Stomach smooth muscle (tissue), 2 donors: ENCODE results near the gene OSBPL6.
"Not testable (repeated sequence)": the region's sequence is repeated elsewhere in the genome, so short reads cannot be mapped to it uniquely, and the experiment has no call there.

ENCODE experiments used
- H3K27ac ChIP-seq: one replicate; pipeline ENCODE4 v1.7.0; 2013; ENCODE audit warnings: mild to moderate bottlenecking, low read length, inconsistent platforms
- H3K27me3 ChIP-seq, 2 donors: one replicate each; pipeline ENCODE4 v1.7.0; 2013; ENCODE audit warnings: low read length in 2 of 2; ENCODE audit not compliant: insufficient read depth in 2 of 2, control insufficient read depth in 1 of 2
- H3K36me3 ChIP-seq, 2 donors: one replicate each; pipeline ENCODE4 v1.7.0; 2013; ENCODE audit warnings: low read length in 2 of 2; ENCODE audit not compliant: control insufficient read depth in 2 of 2, insufficient read depth in 2 of 2
- H3K4me1 ChIP-seq: one replicate; pipeline ENCODE4 v1.7.0; 2013; ENCODE audit warnings: low read length; ENCODE audit not compliant: control insufficient read depth, insufficient read depth
- H3K4me3 ChIP-seq, 2 donors: one replicate each; pipeline ENCODE4 v1.7.0; 2013; ENCODE audit warnings: low read length in 2 of 2
- H3K9ac ChIP-seq, 2 donors: one replicate each; pipeline ENCODE4 v1.7.0; 2013; ENCODE audit warnings: low read length in 2 of 2, mild to moderate bottlenecking in 1 of 2
- H3K9me3 ChIP-seq, 2 donors: one replicate each; pipeline ENCODE4 v1.7.0; 2013; ENCODE audit warnings: low read length in 2 of 2; ENCODE audit not compliant: control insufficient read depth in 2 of 2
- donor health status: healthy.
- donor health status: Pancreatic carcinoma.

The OSBPL6 gene

GRCh38 chr2:178173657-178174056 lies 20.7 kb upstream of the OSBPL6 start:
- no peaks in the 10 kb centered on the region for H3K9me3 ChIP-seq
- H3K4me3 ChIP-seq: no peak overlapping the region
- no peaks in the 10 kb centered on the region for H3K36me3 ChIP-seq
- peaks cover 0 to 2% of the 10 kb centered on the region in 2 donors for H3K27me3 ChIP-seq
- no peak overlapping the region for H3K9ac ChIP-seq
- H3K27ac ChIP-seq: no peak overlapping the region
- H3K4me1 ChIP-seq: no peaks in the 10 kb centered on the region

- H3K4me3 ChIP-seq: no peak overlapping the region
- no peak overlapping the region for H3K27ac ChIP-seq
- H3K9me3 ChIP-seq: no peaks in the 10 kb centered on the region
- H3K36me3 ChIP-seq: no peaks in the 10 kb centered on the region
- H3K9ac ChIP-seq: no peak overlapping the region
- peaks cover 0 to 2% of the 10 kb centered on the region in 2 donors for H3K27me3 ChIP-seq
- H3K4me1 ChIP-seq: no peaks in the 10 kb centered on the region
Observed at GRCh38 chr2:178177066-178177679, 17.1 kb upstream of the OSBPL6 start.

DNA sequence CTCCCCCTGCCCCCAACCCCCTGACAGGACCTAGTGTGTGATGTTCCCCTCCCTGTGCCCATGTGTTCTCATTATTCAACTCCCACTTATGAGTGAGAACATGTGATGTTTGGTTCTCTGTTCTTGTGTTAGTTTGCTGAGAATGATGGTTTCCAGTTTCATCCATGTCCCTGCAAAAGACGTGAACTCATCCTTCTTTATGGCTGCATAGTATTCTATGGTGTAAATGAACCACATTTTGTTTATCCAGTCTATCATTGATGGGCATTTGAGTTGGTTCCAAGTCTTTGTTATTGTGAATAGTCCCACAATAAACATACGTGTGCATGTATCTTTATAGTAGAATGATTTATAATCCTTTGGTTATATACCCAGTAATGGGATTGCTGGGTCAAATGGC lies 13.7 kb upstream of the OSBPL6 start:
- not testable (repeated sequence) for H3K4me3 ChIP-seq, H3K36me3 ChIP-seq, H3K4me1 ChIP-seq, H3K27me3 ChIP-seq, H3K27ac ChIP-seq, H3K9ac ChIP-seq, H3K9me3 ChIP-seq

GRCh38 chr2:178187861-178188260 lies 6.5 kb upstream of the OSBPL6 start:
- H3K27ac ChIP-seq: no peak overlapping the region
- no peaks in the 10 kb centered on the region for H3K36me3 ChIP-seq

GRCh38 chr2:178188466-178188865 lies 5.8 kb upstream of the OSBPL6 start:
- H3K9ac ChIP-seq: no peak overlapping the region
- no peaks in the 10 kb centered on the region for H3K9me3 ChIP-seq
- H3K27ac ChIP-seq: no peak overlapping the region
- H3K36me3 ChIP-seq: no peaks in the 10 kb centered on the region
- H3K4me1 ChIP-seq: peaks cover 3% of the 10 kb centered on the region
- no peak overlapping the region for H3K4me3 ChIP-seq
- peaks cover 0 to 3% of the 10 kb centered on the region in 2 donors for H3K27me3 ChIP-seq

More at GRCh38 chr2:178187861-178188260, 6.5 kb upstream of the OSBPL6 start:
- Histone ChIP-seq H3K9me3 (no peaks in the 10 kb centered on the region), H3K4me3 (no peak overlapping the region), H3K9ac (no peak overlapping the region), H3K4me1 (no peaks in the 10 kb centered on the region), H3K27me3 (peaks cover 0 to 3% of the 10 kb centered on the region in 2 donors)

DNA sequence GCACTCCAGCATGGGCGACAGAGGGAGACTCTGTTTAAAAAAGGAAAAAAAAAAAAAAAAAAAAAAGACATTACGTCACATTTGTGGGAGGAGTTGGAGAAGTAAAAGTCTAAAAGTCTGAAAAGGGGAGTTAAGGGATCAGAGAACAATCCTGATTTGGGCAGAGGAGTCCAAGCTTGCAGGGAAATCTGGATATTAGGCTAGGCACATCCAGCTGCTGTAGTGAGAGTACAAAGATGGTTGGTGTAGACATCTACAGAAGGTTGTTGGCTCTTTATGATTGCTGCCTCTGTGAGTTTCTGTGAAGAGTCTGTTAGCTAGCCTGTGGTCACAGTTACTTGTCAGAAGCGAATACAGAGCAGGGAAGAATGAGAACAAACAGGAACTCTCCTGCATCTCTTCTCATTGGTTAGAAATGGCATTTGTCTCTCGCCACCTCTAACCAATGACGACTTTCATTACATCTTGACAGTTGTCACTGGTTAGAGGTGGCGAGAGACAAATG lies 3.3 kb upstream of the OSBPL6 start:
- H3K4me1 ChIP-seq: peaks cover 5% of the 10 kb centered on the region
- H3K9me3 ChIP-seq: no peaks in the 10 kb centered on the region
- H3K9ac ChIP-seq: no peak overlapping the region
- no peak overlapping the region for H3K27ac ChIP-seq
- no peak overlapping the region for H3K4me3 ChIP-seq
- H3K36me3 ChIP-seq: no peaks in the 10 kb centered on the region
- no peaks in the 10 kb centered on the region for H3K27me3 ChIP-seq

- Histone ChIP-seq H3K9ac (no peak overlapping the region), H3K27ac (no peak overlapping the region), H3K9me3 (no peaks in the 10 kb centered on the region), H3K27me3 (no peaks in the 10 kb centered on the region), H3K36me3 (no peaks in the 10 kb centered on the region), H3K4me3 (no peak overlapping the region), H3K4me1 (peaks cover 5% of the 10 kb centered on the region)
Observed at GRCh38 chr2:178191511-178191910, 2.8 kb upstream of the OSBPL6 start.

- Histone ChIP-seq H3K4me3 (peak overlapping the region; percentile 76 to 79), H3K9me3 (no peaks in the 10 kb centered on the region), H3K9ac (peak overlapping the region; percentile 79 to 80), H3K27me3 (no peaks in the 10 kb centered on the region), H3K27ac (peak overlapping the region; percentile 88), H3K4me1 (peaks cover 5% of the 10 kb centered on the region), H3K36me3 (no peaks in the 10 kb centered on the region)
Observed at GRCh38 chr2:178193496-178193822, 853 bp upstream of the OSBPL6 start.

- peaks cover 5% of the 10 kb centered on the region for H3K4me1 ChIP-seq
- H3K4me3 ChIP-seq: peak overlapping the region; percentile 76 to 79
- no peaks in the 10 kb centered on the region for H3K36me3 ChIP-seq
- peak overlapping the region; percentile 62 for H3K27ac ChIP-seq
- H3K9ac ChIP-seq: peak overlapping the region; percentile 55 to 65
- no peaks in the 10 kb centered on the region for H3K27me3 ChIP-seq
- no peaks in the 10 kb centered on the region for H3K9me3 ChIP-seq
Observed at GRCh38 chr2:178194600-178195389, 483 bp downstream of the OSBPL6 start.

DNA sequence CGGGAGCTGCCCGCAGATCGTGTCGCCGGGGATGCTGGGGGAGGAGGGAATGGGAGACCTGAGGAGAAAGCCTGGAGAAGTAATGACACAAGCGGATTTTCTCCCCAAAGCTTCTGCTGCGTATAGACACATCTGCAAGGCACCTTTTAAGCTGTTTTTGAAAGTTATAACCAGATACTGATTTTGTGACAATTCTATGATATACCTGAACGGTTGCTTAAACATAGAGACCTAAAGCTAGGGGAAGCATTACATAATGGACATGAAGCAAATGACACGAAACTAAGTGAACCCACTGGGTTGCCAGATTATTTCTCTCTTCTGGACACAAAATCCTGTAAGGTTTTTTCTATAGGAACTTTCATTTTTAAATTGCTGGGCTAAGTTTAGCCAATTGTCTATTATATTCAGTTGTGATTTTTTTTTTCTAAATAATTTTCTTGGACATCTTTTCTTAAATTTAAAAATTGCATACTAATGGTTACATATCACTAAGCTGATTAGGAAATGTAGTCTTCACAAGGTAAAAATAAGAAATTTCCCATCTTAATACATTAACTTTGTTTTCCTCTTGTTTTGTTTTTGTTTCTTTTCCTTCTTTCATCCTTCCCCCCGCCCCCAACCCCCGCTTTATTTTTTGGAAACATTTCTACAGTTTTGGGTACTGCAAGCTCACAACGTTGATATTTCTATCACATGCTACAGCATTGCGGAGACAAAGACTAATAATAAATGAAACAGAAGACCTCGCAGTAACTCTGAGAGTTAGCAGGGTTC lies 1.3 kb downstream of the OSBPL6 start:
- H3K36me3 ChIP-seq: no peaks in the 10 kb centered on the region
- H3K4me1 ChIP-seq: peaks cover 5% of the 10 kb centered on the region
- no peaks in the 10 kb centered on the region for H3K9me3 ChIP-seq
- H3K4me3 ChIP-seq: peak overlapping the region; percentile 76 to 79
- H3K9ac ChIP-seq: peak overlapping the region; percentile 55 to 65
- no peaks in the 10 kb centered on the region for H3K27me3 ChIP-seq
- peak overlapping the region; percentile 62 for H3K27ac ChIP-seq
